ENCODE measurements around the gene ANO7. TPM values are rescaled to one million over a fixed set of nuclear protein-coding genes. Genes with fewer than 3 reads are reported as not detected.
A peak's percentile ranks its signal among the peaks of the same experiment; 100 is the strongest.

ANO7 gene
- total and polyA plus RNA-seq, 2 of the 8 experiments (the other 6 are each of a cell fraction or from before 2014, with no cell fraction given): 3.2 to 6.9 TPM

GRCh38 chr2:241187918-241188234, 601 bp upstream of the ANO7 start:
- ChIA-PET CTCF (ENCODE audit: partially characterized antibody) (interaction anchor here (2.5 kb wide), 1 partner anchor 20 kb away, joined by 6 read pairs; no protein-coding TSS in a partner anchor), POLR2A (ENCODE audit: partially characterized antibody) (interaction anchor here (0.7 to 1.6 kb wide), 3 partner anchors 9 to 20 kb away, joined by 3 to 4 read pairs (median 3); no protein-coding TSS in a partner anchor)
- no peaks in the 10 kb centered on the region for H3K36me3 ChIP-seq (ENCODE audit: control insufficient read depth in 2 of 4, insufficient read depth in 4 of 4, low read length in 3 of 4)
- H4K5ac ChIP-seq (ENCODE audit: insufficient read length, low read depth, low read length): no peak overlapping the region
- no peak overlapping the region; the same call in 1 of the 2 replicates for H2AFZ ChIP-seq (ENCODE audit: low read length)
- H2AK5ac ChIP-seq (ENCODE audit: low read depth, low read length): no peak overlapping the region; the same call in 1 of the 2 replicates
- DNase-seq (ENCODE audit: low read depth in 1 of 2, low spot score in 2 of 2) (no peak), FAIRE-seq (no peak)
- peaks cover 0 to 2% of the 10 kb centered on the region in 2 experiments for H4K20me1 ChIP-seq (replicated peaks in 1 of 2; ENCODE audit: control insufficient read depth in 1 of 2, insufficient read depth in 2 of 2, low read length in 2 of 2)
- no peak overlapping the region for H3K4ac ChIP-seq (replicated peaks; ENCODE audit: insufficient read length, low read depth, low read length)
- H3K56ac ChIP-seq (replicated peaks; ENCODE audit: insufficient read length, low read depth, low read length): no peak overlapping the region
- H3K9ac ChIP-seq (replicated peaks in 1 of 4; ENCODE audit: extremely low read depth in 1 of 4, low read depth in 3 of 4, low read length in 3 of 4): no peak overlapping the region
- peak overlapping the region in 1 of 2 experiments; percentile 17; a peak in 1 of 4 replicates for H3K4me2 ChIP-seq (ENCODE audit: insufficient read depth in 1 of 2, low read depth in 2 of 2, low read length in 2 of 2)
- H2BK20ac ChIP-seq (ENCODE audit: low read length): no peak overlapping the region
- WGBS, 2 experiments (ENCODE audit: extremely low coverage in 1 of 2, insufficient coverage in 1 of 2, insufficient read length in 1 of 2, insufficient replicate concordance in 2 of 2, low coverage in 1 of 2, low lambda C conversion rate in 2 of 2, missing lambda C conversion rate in 1 of 2): 100% methylated on average over 2 of the region's 4 CpGs; no CpG with 5 or more reads in 1 of the 2 experiments
- H3K18ac ChIP-seq (ENCODE audit: extremely low read depth, low read length): no peak overlapping the region
- TF ChIP-seq SUZ12 (IDR thresholded peaks at IDR 0.05; ENCODE audit: low read length): no peak
- no peak for TF ChIP-seq TEAD4 (IDR thresholded peaks at IDR 0.05; ENCODE audit: low read depth, low read length)
- no peak for TF ChIP-seq TAF7 (optimal IDR thresholded peaks at IDR 0.05; ENCODE audit: borderline replicate concordance, low read depth, low read length)
- TF ChIP-seq SP2 (IDR thresholded peaks at IDR 0.05; ENCODE audit: low read length): no peak
- TF ChIP-seq CREB1 (IDR thresholded peaks at IDR 0.05): no peak
- TF ChIP-seq CTBP2 (IDR thresholded peaks at IDR 0.05; ENCODE audit: borderline replicate concordance, insufficient read depth, insufficient read length, low read length): no peak
- TF ChIP-seq RBBP5 (IDR thresholded peaks at IDR 0.05; ENCODE audit: borderline replicate concordance, low read depth, low read length): no peak
- no peak for TF ChIP-seq POLR2AphosphoS5 (IDR thresholded peaks at IDR 0.05; ENCODE audit: low read depth, low read length)
- no peak for TF ChIP-seq SP4 (IDR thresholded peaks at IDR 0.05; ENCODE audit: low read length)
- no peak for TF ChIP-seq SRF (IDR thresholded peaks at IDR 0.05; ENCODE audit: low read depth, low read length)
- TF ChIP-seq ASH2L (IDR thresholded peaks at IDR 0.05; ENCODE audit: low read length): no peak
- H3K9me3 ChIP-seq (ENCODE audit: insufficient read depth in 2 of 2, low read depth in 1 of 2, low read length in 1 of 2): no peaks in the 10 kb centered on the region
- H3K27me3 ChIP-seq (replicated peaks in 1 of 4; ENCODE audit: control insufficient read depth in 3 of 4, extremely low read depth in 1 of 4, insufficient read depth in 3 of 4, low read length in 3 of 4): no peaks in the 10 kb centered on the region
- no peak overlapping the region for H3K23ac ChIP-seq (ENCODE audit: insufficient read length)
- H3K79me1 ChIP-seq (ENCODE audit: low read depth, low read length): no peaks in the 10 kb centered on the region
- H3K14ac ChIP-seq (ENCODE audit: insufficient read length): no peak overlapping the region
- no peak overlapping the region for H3K27ac ChIP-seq (ENCODE audit: low read depth, low read length)
- H3K79me2 ChIP-seq (ENCODE audit: control insufficient read depth in 1 of 2, insufficient read depth in 2 of 2, low read length in 2 of 2): no peaks in the 10 kb centered on the region
- no peak overlapping the region for H4K8ac ChIP-seq (ENCODE audit: extremely low read depth, insufficient read depth, low read length)
- H3K4me1 ChIP-seq (replicated peaks in 1 of 4; ENCODE audit: control insufficient read depth in 3 of 4, insufficient read depth in 4 of 4, low read length in 3 of 4): peaks cover 0 to 14% (median 7%) of the 10 kb centered on the region in 4 experiments; a peak in 6 of 7 replicates
- H2BK120ac ChIP-seq (replicated peaks; ENCODE audit: low read depth, low read length): no peak overlapping the region
- 0 out of 2 replicates have a peak overlapping the region, but pooled peaks have one; percentile 18 for H2BK5ac ChIP-seq (ENCODE audit: low read depth, low read length)
- no peaks in the 10 kb centered on the region for H3K23me2 ChIP-seq (ENCODE audit: low read depth, low read length)
- peak overlapping the region; percentile 59 for H4K91ac ChIP-seq (replicated peaks; ENCODE audit: insufficient read length, low read length)
- H2BK12ac ChIP-seq (ENCODE audit: low read depth, low read length): peak overlapping the region; percentile 39; the same call in 1 of the 2 replicates
- H2BK15ac ChIP-seq (ENCODE audit: low read length): 0 out of 2 replicates have a peak overlapping the region, but pooled peaks have one; percentile 29
- H3K4me3 ChIP-seq (ENCODE audit: extremely low read depth in 1 of 4, insufficient read depth in 2 of 4, low read depth in 3 of 4, low read length in 4 of 4): no peak overlapping the region
